Coronary artery (tissue), 2 donors: ENCODE results near the gene SARS2.
A peak's percentile ranks its signal among the peaks of the same experiment; 100 is the strongest.
"Not testable (repeated sequence)": the region's sequence is repeated elsewhere in the genome, so short reads cannot be mapped to it uniquely, and the experiment has no call there.

ENCODE experiments used
- DNase-seq: peaks from one replicate; pipeline ENCODE4 v3.0.0-alpha.2; 2017; ENCODE audit warnings: low spot score
- H3K27ac ChIP-seq, 2 donors: fragments of 200-600 bp; sonication (generic); one replicate each; pipeline ENCODE4 v1.5.1; 2016 to 2019
- H3K4me3 ChIP-seq: fragments of 200-600 bp; sonication (generic); 2 replicates; pipeline ENCODE4 v1.5.1; 2016; ENCODE audit warnings: mild to moderate bottlenecking, moderate library complexity
- TF ChIP-seq, protein P1 (sequence below): fragments of 200-600 bp; sonication (generic); IDR thresholded peaks from one replicate; pipeline ENCODE4 v1.5.1; 2019; ENCODE audit warnings: antibody characterized with exemption

Gene SARS2

DNA sequence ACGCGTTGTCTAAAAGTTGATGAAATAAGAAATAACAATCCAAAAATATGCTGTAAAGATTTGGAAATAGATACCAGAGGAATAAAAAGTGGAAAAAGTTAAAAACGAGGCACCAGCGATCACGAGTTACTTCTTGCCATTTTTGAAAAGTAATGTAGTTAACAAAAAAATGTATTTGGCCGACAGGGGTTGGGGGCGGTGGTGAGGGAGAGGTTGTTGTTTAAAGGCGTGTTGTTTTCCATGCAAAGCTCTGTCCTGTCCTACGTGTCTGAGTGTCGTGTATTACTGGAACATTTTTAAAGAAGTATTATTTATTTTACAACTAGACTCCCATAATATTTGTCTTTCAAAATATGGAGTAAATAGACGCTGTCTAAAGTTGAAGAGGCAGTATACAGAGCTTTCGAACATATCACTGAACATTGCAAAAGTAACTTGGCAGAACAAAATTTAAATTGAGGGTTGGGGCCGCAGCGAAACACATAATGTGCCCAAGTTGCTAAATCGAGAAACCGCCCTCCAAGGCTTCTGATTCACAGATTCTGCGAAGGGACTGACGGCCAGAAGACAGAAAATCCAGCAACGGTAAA is 44.2 kb upstream of the SARS2 start:
- Histone ChIP-seq H3K4me3 (peak overlapping the region; percentile 90), H3K27ac (peak overlapping the region; percentile 80 to 97)
- peak; percentile 77 for DNase-seq
- TF ChIP-seq, protein P1, sequence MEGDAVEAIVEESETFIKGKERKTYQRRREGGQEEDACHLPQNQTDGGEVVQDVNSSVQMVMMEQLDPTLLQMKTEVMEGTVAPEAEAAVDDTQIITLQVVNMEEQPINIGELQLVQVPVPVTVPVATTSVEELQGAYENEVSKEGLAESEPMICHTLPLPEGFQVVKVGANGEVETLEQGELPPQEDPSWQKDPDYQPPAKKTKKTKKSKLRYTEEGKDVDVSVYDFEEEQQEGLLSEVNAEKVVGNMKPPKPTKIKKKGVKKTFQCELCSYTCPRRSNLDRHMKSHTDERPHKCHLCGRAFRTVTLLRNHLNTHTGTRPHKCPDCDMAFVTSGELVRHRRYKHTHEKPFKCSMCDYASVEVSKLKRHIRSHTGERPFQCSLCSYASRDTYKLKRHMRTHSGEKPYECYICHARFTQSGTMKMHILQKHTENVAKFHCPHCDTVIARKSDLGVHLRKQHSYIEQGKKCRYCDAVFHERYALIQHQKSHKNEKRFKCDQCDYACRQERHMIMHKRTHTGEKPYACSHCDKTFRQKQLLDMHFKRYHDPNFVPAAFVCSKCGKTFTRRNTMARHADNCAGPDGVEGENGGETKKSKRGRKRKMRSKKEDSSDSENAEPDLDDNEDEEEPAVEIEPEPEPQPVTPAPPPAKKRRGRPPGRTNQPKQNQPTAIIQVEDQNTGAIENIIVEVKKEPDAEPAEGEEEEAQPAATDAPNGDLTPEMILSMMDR: no peak

GRCh38 chr19:38971672-38972071 is 41.1 kb upstream of the SARS2 start:
- Histone ChIP-seq H3K4me3 (no peak overlapping the region), H3K27ac (no peak overlapping the region)
- TF ChIP-seq, protein P1: no peak
- DNase-seq: no peak

DNA sequence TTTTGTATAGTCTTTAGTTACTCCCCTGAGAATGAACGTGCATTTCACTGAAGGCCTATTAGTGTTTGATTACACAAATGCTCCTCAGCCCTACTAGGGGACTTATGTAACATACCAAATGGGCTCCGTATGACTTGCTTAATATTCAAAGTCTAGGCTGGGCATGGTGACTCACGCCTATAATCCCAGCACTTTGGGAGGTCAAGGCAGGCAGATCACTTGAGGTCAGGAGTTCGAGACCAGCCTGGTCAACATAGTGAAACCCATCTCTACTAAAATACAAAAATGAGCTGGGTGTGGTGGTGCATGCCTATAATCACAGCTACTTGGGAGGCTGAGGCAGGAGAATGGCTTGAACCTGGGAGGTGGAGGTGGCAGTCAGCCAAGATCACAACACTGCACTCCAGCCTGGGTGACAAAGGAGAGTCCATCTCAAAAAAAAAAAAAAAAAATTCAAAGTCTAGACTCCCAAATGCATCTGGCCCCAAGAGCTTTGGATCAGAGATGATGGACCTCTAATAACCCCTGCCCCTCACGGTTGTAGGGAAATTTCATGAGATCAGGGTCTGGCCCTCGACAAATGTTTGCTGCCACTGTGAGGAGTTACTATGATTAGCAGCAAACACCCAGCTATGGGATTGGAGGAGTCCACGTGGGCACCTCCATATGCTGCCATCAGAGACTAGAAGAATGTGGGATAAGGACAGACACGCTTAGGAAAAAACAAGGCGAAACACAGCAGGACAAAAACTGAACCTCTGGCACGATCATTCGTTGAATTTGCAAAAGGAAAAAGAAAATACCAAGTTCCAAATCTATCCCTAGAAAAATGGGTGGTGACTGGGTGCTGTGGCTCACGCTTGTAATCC is 40.3 kb upstream of the SARS2 start:
- H3K4me3 ChIP-seq: no peak overlapping the region
- TF ChIP-seq, protein P1: no peak
- no peak overlapping the region for H3K27ac ChIP-seq
- no peak for DNase-seq

DNA sequence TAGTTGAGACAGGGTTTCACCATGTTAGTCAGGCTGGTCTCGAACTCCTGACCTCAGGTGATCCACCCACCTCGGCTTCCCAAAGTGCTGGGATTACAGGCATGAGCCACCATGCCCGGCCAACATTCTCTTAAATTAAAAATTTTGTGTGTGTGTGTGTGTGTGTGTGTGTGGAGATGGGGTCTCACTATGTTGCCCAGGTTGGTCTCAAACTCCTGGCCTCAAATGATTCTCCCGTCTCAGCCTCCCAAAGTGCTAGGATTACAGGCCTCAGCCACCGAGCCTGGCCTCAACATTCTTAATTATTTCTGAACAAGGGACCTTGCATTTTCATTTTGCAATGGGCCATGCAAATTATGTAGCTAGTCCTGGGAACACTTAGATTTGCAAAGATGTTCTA is 35.6 kb upstream of the SARS2 start:
- H3K4me3 ChIP-seq, H3K27ac ChIP-seq, DNase-seq: not testable (repeated sequence)

DNA sequence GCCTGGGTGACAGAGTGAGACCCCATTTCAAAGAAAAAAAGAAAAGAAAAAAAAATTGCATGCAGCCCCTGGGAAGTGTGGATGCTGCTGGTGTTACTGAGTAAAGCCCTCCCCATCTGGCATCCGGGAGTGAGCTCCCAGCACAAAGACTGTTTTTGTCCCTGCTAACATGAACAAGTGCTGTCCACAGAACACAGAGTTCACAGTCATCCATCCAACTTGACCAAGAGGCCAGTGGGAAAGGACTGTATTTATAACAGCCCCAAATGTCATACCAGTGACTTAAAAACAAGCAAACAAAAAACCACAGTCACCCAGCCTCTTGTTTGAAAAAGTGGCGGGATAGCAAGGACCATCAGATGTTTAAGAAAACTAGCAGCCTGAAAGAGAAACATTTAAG is 34.2 kb upstream of the SARS2 start:
- DNase-seq: no peak
- no peak overlapping the region for H3K4me3 ChIP-seq
- H3K27ac ChIP-seq: no peak overlapping the region

GRCh38 chr19:38959618-38960017 is 29.1 kb upstream of the SARS2 start:
- TF ChIP-seq, protein P1: no peak
- DNase-seq: no peak
- H3K4me3 ChIP-seq: no peak overlapping the region
- no peak overlapping the region for H3K27ac ChIP-seq

More for the DNA sequence above, 34.2 kb upstream of the SARS2 start:
- TF ChIP-seq, protein P1: no peak

GRCh38 chr19:38958301-38958700 is 27.7 kb upstream of the SARS2 start:
- no peak for DNase-seq
- TF ChIP-seq, protein P1: no peak
- Histone ChIP-seq H3K4me3 (no peak overlapping the region), H3K27ac (no peak overlapping the region)
